Testis (tissue), 3 donors: Measurements from ENCODE around the gene MYO18A. TPM values are rescaled to one million over a fixed set of nuclear protein-coding genes. Genes with fewer than 3 reads are reported as not detected.
A peak's percentile ranks its signal among the peaks of the same experiment; 100 is the strongest.

ENCODE experiments used
- DNase-seq: peaks from one replicate; pipeline ENCODE4 v3.0.0-alpha.2; 2019
- H3K27ac ChIP-seq, 2 donors: fragments of 200-600 bp; sonication (generic); one replicate each; pipeline ENCODE4 v1.5.1; 2019
- H3K27me3 ChIP-seq: fragments of 200-600 bp; sonication (generic); one replicate; pipeline ENCODE4 v1.5.1; 2019
- H3K36me3 ChIP-seq: fragments of 200-600 bp; sonication (generic); one replicate; pipeline ENCODE4 v1.5.1; 2017; ENCODE audit warnings: low read depth; ENCODE audit errors: missing control alignments
- H3K4me1 ChIP-seq: fragments of 200-600 bp; sonication (generic); one replicate; pipeline ENCODE4 v1.5.1; 2019
- H3K4me3 ChIP-seq, 2 donors: fragments of 200-600 bp; sonication (generic); one replicate each; pipeline ENCODE4 v1.5.1; 2017 to 2019
- H3K9me3 ChIP-seq: fragments of 200-600 bp; sonication (generic); one replicate; pipeline ENCODE4 v1.5.1; 2017
- CTCF ChIP-seq, 3 experiments: fragments of 450-650 bp in 2 of 3; fragments of 200-600 bp in 1 of 3; sonication (generic) in 1 of 3; IDR thresholded peaks; one replicate each; pipeline ENCODE4 v1.5.1; 2016 to 2019; ENCODE audit warnings: antibody characterized with exemption in 3 of 3, mild to moderate bottlenecking in 2 of 3, moderate library complexity in 1 of 3
- POLR2A ChIP-seq: fragments of 450-650 bp; IDR thresholded peaks from one replicate; pipeline ENCODE4 v1.6.1; 2017; ENCODE audit warnings: antibody characterized with exemption, mild to moderate bottlenecking, moderate library complexity
- WGBS, 2 donors: methylation state at CpG; one replicate each; pipeline ENCODE4 v1.1.5; 2018; 5-methylcytosine and 5-hydroxymethylcytosine counted together
- intact Hi-C: fragments of 100-400 bp; cut with DNase I; formaldehyde crosslinking; loops from one replicate; pipeline ENCODE4 v1.15.1; 2023; ENCODE audit warnings: low total_unique reads
- polyA plus RNA-seq: library from polyadenylated mRNA; stranded (reverse); fragments of 350-450 nt; fragmentation: Illumina TruSeq; extraction: RNeasy Lipid Tissue Mini Kit (QIAGEN cat#74804); gene quantifications from one replicate; pipeline ENCODE4 v1.2.3, GENCODE V29; 2014; ENCODE audit warnings: low read depth, low replicate concordance; ENCODE audit not compliant: insufficient read depth
- total RNA-seq, 2 donors: library from RNA; depleted of rRNA; stranded (reverse); fragments of >200 nt; gene quantifications; one replicate each; pipeline ENCODE4 v1.2.3, GENCODE V29; 2016

MYO18A gene
- total and polyA plus RNA-seq, 3 donors from 2014 or later, result 89.1 to 154 (median 91.1) TPM

- 77 to 81% methylated on average over 4 of the region's 4 CpGs for WGBS, 2 donors
- H3K4me3 ChIP-seq, result no peak overlapping the region
- no peaks in the 10 kb centered on the region for H3K27me3 ChIP-seq
- H3K27ac ChIP-seq, result no peak overlapping the region
- H3K36me3 ChIP-seq, result no peaks in the 10 kb centered on the region
- DNase-seq, result no peak
- intact Hi-C loops, result no loop called here
- no peaks in the 10 kb centered on the region for H3K9me3 ChIP-seq
- H3K4me1 ChIP-seq, result no peaks in the 10 kb centered on the region
- TF ChIP-seq CTCF (IDR thresholded peaks at IDR 0.05), result no peak
- no peak for TF ChIP-seq POLR2A
Measured at GRCh38 chr17:29167393-29168078, 12.7 kb downstream of the MYO18A start.

GRCh38 chr17:29166507-29166887 lies 13.7 kb downstream of the MYO18A start:
- no peaks in the 10 kb centered on the region for H3K4me1 ChIP-seq
- no peak overlapping the region for H3K27ac ChIP-seq
- intact Hi-C loops, result no loop called here
- TF ChIP-seq POLR2A, result no peak
- TF ChIP-seq CTCF (IDR thresholded peaks at IDR 0.05), result no peak
- no peak for DNase-seq
- peak overlapping the region in 1 of 2 donors; percentile 17 for H3K4me3 ChIP-seq
- H3K27me3 ChIP-seq, result no peaks in the 10 kb centered on the region
- no peaks in the 10 kb centered on the region for H3K36me3 ChIP-seq
- no peaks in the 10 kb centered on the region for H3K9me3 ChIP-seq
- 82 to 90% methylated on average over 10 to 21 of the region's 21 CpGs for WGBS, 2 donors

DNA sequence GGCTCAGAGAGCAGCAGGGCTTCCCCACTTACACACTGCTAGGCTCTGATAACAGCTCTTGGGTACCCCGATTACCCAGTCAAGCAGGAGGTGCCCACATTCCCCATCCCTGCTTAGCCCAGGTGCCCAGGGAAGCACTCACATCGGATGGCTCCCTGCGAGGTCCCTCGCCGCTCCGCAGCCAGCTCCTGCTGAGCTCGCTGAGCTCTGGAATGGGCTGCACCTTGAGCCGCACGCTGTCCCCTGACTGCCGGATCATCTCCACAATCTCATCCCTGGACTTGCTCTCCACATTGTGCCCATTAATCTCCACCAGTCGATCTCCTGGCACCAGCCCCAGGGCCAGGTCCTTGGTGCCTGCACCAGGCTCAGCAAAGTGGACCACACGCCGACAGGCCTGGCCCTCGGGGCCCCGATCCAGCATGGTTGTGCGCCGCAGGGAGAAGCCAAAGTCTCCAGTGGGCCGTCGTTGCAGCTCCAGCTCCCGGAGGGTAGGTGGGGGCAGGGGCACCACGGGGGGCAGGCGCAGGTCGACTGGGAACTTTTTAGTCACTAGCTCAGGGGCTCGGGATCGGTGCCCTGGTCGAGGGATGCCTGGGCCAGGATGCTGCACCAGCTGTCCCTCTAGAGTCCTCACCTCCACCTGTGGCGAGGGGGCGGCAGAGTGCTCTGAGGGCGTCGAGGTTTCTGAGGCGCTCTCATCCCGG lies 14.2 kb downstream of the MYO18A start:
- TF ChIP-seq POLR2A (no peak), CTCF (IDR thresholded peaks at IDR 0.05) (no peak)
- Histone ChIP-seq H3K36me3 (no peaks in the 10 kb centered on the region), H3K9me3 (no peaks in the 10 kb centered on the region), H3K27me3 (no peaks in the 10 kb centered on the region), H3K4me3 (peak overlapping the region in 1 of 2 donors; percentile 17), H3K4me1 (no peaks in the 10 kb centered on the region), H3K27ac (no peak overlapping the region)
- DNase-seq, result no peak
- 82% methylated on average over 32 of the region's 32 CpGs; no CpG with 5 or more reads in 1 of the 2 donors for WGBS, 2 donors
- intact Hi-C loops, result no loop called here

GRCh38 chr17:29165261-29165660 lies 14.9 kb downstream of the MYO18A start:
- Histone ChIP-seq H3K36me3 (no peaks in the 10 kb centered on the region), H3K27me3 (no peaks in the 10 kb centered on the region), H3K4me1 (no peaks in the 10 kb centered on the region), H3K27ac (no peak overlapping the region), H3K9me3 (no peaks in the 10 kb centered on the region), H3K4me3 (no peak overlapping the region)
- TF ChIP-seq POLR2A, result no peak
- no peak for TF ChIP-seq CTCF (IDR thresholded peaks at IDR 0.05)
- intact Hi-C loops, result no loop called here
- DNase-seq, result no peak
- WGBS, 2 donors, result 79 to 84% methylated on average over 3 of the region's 3 CpGs
